ENCODE measurements around the gene STN1.

DNA sequence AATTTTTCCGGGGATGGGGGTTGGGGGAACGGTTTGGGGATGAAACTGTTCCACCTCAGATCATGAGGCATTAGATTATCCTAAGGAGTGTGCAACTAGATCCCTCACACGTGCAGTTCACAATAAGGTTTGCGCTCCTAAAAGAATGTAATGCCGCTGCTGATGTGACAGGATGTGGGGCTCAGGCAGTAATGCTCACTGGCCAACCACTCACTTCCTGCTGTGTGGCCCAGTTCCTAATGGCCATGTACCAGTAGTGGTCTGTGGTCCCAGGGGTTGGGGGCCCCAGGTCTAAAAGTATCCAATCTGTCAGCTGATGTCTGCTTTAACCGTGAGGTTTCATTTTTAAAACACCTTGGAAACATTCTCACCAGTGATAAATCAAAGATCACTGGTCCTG, 2.2 kb downstream of the STN1 start:
- TF ChIP-seq, protein P1, sequence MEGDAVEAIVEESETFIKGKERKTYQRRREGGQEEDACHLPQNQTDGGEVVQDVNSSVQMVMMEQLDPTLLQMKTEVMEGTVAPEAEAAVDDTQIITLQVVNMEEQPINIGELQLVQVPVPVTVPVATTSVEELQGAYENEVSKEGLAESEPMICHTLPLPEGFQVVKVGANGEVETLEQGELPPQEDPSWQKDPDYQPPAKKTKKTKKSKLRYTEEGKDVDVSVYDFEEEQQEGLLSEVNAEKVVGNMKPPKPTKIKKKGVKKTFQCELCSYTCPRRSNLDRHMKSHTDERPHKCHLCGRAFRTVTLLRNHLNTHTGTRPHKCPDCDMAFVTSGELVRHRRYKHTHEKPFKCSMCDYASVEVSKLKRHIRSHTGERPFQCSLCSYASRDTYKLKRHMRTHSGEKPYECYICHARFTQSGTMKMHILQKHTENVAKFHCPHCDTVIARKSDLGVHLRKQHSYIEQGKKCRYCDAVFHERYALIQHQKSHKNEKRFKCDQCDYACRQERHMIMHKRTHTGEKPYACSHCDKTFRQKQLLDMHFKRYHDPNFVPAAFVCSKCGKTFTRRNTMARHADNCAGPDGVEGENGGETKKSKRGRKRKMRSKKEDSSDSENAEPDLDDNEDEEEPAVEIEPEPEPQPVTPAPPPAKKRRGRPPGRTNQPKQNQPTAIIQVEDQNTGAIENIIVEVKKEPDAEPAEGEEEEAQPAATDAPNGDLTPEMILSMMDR (IDR thresholded peaks at IDR 0.05), result no peak
- no peak for TF ChIP-seq POLR2AphosphoS5 (IDR thresholded peaks at IDR 0.05)
